GM19397 (cell line): ENCODE results near the gene GFRAL.
"Not testable (repeated sequence)": the region's sequence is repeated elsewhere in the genome, so short reads cannot be mapped to it uniquely, and the experiment has no call there.

Source experiments
- ATAC-seq: cut with Tn5 transposase; IDR thresholded peaks from one replicate; pipeline ENCODE4 v1.9.1; 2021; ENCODE audit warnings: mild to moderate bottlenecking, moderate library complexity; ENCODE audit not compliant: unreplicated experiment

Gene GFRAL, protein sequence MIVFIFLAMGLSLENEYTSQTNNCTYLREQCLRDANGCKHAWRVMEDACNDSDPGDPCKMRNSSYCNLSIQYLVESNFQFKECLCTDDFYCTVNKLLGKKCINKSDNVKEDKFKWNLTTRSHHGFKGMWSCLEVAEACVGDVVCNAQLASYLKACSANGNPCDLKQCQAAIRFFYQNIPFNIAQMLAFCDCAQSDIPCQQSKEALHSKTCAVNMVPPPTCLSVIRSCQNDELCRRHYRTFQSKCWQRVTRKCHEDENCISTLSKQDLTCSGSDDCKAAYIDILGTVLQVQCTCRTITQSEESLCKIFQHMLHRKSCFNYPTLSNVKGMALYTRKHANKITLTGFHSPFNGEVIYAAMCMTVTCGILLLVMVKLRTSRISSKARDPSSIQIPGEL

DNA sequence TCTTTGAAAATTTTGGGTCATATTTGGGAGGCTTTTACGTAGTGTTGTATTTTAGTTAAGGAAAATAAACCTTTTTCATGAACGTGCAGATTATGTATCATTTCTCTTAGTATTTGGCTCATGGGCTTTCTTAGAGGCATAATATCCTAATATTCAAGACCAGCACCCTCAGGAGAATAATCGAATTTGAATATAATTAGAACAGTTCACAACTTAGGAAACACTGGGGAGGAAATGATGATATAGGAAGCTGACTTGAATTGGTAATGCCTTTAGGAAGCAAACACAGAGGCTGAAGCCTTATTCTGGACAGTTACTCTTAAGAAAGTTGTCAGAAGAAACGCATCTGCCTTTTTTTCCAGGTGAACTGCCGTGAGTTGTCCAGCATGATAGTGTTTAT lies at the start of gene GFRAL:
Gene GFRAL, plus strand, starts transcription at position 301 of the 400 bp plus-strand sequence. Its CDS starts 86 bp downstream, at position 387.
- ATAC-seq: no peak

DNA sequence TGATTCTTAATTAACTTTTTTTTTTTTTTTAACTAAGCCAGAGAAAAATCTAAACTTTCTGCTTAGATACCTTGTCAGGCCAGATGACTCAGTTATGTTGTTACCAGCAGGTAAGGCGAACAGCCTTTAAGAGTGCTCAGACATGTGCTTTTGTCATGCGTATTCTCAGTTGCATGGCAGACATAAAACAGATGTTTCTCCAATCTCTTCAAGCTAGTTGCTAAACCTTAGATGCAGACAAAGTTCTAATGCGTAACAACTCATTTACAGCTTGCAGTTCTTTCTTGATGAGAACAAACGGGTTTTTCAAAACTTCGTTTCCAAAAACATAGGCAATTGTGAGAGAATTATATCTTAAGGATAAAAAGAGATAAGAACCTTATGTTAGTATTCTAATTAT lies 49.6 kb upstream of the GFRAL start:
- no peak for ATAC-seq

DNA sequence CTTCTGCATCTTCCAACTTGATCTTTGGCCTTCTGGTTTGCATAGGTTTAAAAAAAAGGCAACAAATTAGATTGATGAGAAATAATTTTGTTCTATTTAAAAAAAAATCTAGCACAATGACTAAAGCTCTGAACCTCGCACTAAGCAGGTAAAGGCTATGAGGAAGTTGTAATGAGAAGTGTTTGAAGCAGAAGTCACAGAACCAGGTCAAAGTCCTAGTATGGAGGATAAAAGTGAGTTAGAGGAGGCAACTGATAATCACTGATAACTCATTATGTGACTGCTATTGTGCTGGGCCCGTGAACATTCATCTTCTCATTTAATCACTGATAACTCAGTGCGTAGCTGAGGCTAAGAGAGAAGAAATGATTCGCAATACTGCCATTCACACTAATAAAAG lies 46.1 kb upstream of the GFRAL start:
- no peak for ATAC-seq

DNA sequence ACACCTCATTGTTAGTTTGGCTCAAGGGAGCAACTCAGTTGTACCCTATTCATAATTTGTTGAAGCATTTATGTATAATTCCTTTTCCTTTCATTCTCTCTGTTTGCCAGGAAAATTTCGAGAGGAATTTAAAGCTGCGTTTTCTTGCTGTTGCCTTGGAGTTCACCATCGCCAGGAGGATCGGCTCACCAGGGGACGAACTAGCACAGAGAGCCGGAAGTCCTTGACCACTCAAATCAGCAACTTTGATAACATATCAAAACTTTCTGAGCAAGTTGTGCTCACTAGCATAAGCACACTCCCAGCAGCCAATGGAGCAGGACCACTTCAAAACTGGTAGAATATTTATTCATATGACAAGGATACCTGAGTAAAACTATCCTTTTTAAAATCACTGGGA lies 45.2 kb upstream of the GFRAL start:
- no peak for ATAC-seq

DNA sequence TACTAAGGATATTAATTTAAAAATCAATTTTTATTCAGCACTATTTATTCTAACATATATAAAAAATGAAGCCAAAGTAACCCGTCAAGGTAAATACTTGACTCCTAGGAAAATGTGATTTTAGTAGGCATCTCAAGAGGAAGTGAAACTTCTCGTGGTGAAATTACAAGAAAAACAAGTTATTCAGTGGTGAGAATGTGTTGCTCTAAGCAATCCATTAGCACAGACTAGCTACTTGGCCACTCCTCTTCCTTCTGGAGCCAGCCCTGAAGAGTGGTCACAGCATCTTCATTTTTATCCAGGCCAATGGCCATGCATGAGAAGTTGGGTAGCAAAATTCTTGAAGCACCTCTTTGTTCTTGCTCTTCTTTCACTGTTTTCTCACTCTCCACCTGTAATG lies 40.4 kb upstream of the GFRAL start:
- no peak for ATAC-seq

DNA sequence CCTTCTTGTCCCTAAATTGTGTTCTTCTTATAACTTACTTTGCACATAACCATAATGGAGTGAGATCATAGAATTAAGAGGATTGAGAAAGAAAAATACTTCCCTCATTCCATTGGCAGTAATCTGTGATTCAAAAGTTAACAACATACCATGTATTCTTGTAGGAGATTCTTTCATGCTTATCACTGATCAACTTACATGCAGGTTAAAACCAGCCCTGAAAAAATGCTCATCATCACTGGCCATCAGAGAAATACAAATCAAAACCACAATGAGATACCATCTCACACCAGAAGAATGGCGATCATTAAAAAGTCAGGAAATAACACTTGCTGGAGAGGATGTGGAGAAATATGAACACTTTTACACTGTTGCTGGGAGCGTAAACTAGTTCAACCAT lies 36.5 kb upstream of the GFRAL start:
- no peak for ATAC-seq

DNA sequence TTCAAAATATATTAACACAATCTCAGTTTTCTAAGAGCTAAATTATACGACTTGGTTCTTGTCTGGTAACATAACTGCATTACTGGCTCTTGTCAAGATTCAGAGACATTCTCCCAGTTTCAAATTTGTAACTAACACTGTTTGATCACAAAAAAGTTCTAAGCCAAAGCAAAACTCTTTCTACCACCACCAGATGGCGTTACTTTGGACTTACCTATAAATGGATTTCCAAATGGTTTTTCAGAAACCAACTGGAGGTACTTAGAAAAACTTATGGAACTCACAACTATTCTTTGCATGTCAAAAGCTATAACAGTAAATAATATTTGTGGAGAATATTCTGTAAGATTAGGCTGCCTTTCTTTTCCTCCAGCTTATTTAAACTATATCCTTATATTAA lies 34.2 kb upstream of the GFRAL start:
- no peak for ATAC-seq

DNA sequence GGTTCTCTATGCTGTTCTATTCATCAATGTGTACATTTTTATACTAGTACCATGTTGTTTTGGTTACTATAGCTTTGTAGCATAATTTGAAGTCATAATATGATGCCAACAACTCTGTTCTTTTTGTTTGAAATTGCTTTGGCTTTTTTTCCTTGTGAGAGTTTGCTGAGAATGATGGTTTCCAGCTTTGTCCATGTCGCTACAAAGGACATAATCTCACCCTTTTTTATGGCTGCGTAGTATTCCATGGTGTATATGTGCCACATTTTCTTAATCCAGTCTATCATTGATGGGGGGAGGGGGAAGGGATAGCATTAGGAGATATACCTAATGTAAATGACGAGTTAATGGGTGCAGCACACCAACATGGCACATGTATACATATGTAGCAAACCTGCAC lies 30.1 kb upstream of the GFRAL start:
- ATAC-seq: not testable (repeated sequence)

DNA sequence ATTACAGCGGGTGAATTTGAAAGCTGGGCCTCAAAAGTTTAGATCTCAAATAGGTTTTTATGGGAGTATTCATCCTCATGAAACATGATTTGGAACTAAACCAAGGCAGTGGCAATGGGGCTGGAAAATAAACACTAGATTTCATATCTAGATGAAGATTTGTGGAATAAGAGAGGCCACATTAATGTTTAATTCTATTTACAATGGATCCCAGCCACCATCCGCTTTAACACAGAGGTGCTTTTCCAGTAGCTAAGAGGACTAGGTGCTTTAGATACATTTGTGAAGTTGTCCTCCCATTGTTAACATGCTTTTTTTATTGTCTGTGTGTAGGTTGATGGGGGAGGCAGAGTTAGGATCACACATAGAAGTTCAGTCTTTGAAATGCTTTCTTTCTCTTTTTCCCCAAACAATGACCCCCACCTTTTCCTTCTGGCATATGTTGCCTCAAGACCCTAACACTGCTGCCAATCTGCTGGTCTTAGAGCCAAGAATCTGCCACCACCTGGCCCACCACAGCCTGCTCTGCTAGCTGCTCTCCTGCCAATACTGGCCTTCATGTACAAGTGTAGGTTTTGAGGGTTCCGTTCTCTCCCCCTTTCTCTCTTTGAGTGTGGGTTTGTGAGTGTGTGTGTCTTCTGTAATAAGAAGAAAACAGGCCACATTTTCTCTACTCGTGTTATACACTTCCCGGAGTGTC lies 27.8 kb upstream of the GFRAL start:
- no peak for ATAC-seq

DNA sequence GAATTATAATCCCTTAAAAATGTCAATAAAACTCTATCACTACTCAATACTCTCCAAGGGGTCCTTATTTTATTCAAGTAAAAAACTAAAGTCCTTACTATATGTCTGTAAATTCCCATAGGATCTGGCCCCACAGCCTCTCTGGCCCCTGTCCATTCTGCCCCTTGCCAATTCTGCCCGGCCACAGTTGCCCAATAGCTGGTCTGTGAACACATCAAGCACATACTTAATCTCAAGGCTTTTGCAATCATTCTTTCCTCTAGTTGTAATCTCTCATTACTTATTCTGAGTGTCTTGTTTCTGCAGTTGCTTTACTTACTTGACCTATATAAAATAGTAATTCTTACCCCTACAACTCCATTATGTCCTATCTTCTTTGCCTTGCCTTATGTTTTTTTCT lies 22.5 kb upstream of the GFRAL start:
- no peak for ATAC-seq

DNA sequence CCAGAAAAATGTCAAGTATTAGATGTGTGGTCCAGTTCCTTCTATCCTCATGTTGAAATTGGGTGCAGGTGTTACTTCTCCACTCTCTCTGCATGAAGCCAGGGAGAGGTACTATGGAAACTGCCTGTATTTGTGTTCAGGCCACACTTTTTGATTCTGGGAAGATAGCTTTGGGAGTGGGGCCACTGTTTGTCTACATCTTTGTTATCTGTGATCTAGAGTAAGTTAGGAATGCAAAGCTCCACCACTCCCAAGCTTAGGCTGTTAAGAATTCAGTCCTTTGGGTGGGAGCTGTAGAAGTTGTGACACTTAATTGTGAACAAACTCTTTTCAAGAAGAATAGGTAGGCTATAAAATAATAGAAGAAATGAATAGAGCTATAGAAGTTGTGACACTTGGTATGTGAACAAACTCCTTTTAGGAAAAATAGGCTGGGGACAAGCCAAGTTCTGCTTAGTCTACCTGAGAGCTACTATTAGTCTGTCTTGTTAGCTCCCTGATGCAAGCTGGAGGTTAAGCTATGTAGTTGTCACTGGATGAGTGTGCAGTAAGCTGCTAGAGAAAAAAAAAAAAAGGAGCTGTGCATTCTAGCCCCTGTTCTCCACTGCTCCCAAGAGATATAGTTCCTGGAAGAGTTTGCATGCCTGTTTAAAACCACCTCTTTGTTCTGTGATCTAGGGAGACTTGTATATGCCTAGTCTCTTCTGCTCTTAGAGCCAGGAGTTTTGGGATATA lies 7.1 kb upstream of the GFRAL start:
- ATAC-seq: no peak

DNA sequence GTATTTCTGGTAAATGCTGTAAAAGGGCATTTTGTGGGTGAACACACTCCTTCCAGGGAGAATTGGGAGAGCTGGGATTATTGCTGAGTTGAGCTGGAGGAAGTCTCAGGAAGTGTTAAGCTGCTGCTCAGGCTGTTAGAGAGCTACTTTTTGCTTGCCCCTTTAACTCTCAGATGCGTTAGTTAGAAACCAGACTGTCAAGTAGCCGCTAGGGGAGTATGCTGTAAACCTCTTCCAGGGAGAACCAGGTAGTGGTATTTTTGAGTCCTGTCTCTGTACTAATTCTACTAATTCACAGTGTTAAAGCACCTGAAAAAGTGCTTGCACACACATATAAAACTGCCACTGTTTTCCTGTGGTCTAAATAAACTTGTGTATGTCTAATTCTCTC lies 6.6 kb upstream of the GFRAL start:
- ATAC-seq: no peak

DNA sequence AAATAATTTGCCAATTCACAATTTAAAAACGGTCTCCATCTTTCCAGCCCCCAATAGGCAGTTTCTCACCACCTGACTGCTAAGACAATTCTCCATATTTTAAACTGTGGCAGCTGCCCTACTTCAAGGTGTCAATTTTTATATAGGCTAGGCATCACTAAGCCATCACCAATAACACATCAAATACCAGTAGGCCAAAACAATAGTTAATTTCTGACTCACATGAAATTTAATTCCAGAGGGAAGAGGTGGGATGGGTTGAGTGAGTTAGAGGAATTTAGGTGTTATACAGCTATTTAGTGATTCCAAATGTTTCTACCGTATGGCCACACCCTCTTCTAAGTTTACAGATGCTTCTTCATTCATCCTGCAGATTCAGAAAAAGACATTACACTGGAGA lies 49.9 kb downstream of the GFRAL start:
- no peak for ATAC-seq

DNA sequence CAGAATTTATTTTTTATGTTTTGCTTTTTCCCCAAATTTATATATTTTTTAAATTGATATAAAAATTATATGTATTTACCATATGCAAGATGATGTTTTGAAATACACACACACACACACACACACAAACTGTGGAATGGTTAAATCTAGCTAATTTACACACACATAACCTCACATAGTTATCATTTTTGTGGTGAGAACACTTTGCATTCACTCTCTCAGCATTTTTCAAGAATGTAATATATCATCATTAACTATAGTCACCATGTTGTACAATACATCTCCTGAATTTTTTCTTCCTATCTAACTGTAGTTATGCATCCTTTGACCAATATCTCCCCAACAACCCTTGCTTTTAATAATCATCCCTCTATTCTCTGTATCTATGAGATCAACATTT lies 52.2 kb downstream of the GFRAL start:
- no peak for ATAC-seq

DNA sequence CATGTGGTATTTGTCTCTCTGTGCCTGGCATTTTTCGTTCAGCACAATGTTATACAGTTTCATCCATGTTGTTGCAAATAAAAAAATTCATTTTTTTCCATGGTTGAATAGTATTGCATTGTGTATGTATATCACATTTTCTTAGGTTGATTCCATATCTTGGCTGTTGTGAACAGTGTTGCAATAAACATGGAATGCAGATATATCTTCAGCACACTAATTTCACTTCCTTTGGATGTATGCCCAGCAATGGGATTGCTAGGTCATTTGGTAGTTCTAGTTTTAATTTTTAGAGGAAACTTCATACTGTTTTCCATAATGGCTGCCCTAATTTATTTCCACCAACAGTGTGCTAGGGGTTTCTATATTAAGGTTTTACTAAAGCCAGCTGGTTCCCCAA lies 52.6 kb downstream of the GFRAL start:
- ATAC-seq: no peak

DNA sequence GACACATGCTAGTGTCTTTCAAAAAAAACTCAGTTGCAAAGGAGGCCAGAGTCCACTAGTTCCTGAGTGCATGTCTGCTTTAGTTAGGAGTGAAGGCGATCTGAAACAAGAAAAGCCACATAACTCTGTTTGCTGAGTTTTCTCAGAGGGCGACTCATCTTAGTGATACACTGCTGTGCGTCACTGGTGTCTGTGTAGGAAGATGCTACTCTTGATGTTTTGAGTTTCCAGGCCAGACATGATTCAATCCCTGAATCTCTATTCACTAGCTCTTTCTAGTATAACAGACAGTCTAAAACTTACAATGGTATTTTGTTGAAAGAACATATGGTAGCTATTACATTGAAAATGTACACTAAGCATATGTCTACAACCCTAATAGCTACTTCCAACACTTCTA lies 60.9 kb downstream of the GFRAL start:
- no peak for ATAC-seq

DNA sequence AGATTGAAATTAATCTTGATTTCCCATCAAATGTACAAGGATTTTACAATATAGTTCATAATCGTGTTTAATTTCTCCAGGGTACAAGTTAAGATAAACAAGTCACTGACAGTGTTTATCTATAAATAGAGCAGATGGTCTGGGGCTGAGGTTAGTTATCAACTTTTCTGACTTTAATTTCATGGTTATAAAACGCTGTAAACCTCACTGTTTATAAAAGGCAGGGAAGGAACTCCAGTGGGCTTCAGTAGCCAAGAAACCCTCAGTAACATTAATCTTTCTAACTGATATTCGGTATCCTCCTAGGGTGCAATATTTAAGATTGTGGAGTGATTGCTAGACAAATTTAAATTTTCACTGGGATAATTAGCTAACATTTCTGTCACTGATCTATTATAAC lies 68.6 kb downstream of the GFRAL start:
- no peak for ATAC-seq

DNA sequence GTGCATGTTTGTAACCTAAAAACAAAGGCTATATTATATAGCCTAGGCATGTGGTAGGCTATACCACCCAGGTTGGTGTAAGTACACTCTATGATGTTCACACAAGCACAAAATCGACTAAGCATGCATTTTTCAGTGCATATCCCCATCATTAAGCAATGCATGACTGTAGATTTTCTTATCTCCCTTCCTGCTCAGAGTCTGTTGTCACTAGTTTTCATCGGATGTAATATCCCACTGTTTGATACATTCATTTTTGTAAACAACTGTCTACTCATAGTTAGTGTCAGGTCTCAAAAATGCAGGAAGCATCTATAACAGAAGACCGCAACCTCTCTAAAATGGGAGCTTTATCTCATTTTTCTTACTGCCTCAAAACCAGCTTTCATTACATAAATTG lies 70.7 kb downstream of the GFRAL start:
- no peak for ATAC-seq

DNA sequence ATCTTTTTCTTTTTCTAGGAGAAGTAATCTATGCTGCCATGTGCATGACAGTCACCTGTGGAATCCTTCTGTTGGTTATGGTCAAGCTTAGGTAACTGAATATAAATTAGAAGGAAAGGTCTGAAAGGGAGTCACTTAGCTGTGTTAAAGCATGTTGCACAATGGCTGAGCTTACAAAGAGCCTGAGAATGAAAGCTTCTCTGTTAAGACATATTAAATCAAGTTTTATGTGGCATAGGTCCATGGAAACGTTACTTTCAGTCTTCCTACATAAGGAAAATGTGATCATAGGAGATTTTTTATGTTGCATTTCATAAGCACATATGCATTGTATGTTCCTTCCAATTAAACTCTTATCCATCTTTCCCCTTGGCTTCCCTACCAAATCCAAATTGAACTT lies 72.1 kb downstream of the GFRAL start:
- ATAC-seq: no peak

DNA sequence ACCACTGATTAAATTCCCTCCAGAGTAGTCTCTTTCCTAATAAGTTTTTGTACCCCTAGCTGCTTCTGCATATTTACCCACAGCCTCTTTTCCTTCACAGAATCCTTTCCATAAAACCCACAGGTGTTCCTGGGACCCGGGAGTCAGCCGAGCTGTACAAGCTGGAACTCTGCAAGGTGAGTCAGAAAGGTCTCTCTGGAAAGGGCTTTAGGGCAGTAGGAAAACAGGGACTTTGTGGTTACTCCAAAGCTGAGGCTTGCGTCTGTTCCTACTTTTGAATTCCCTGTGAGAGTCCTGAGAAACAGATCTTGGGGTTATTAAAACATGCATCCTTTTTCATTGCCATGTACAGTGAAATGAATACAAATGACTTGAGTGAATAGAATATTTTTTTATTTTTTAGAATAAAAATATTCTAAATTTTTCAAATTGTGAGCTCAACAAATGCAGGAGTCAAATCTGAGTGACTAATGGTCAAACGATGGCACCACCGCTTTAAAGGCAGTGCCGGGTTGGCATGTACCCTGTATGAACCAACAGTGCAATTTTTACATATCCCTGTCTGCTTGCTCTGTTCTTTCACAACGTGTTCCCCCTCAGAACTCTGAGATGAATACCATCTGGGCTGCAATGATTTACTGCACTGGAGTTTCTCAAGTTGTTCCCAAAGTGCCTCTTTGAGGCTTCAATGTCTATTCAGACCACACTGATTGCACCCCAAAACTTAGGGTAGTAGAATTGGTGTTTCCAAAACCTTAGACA lies 78.4 kb downstream of the GFRAL start:
- ATAC-seq: no peak

DNA sequence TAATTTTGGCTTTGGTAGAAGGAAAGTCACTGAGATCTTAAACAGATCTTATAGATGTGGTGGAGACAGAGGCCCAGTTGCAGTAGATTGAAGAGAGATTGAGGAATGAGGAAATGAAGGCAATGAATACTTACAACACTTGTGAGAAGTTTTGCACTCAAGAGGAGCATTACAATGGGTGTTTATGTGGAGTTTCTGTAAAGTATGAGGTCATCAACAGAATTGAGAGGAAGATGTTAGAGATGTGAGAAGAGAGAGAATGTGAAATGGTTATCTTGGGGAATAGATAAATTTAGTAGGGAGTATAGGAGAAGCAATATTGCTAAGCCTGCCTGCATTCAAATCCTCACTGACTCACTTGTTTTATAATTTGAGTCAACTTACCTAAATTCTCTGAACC lies 83.4 kb downstream of the GFRAL start:
- no peak for ATAC-seq
